ENCODE measurements around the gene IL21.

DNA sequence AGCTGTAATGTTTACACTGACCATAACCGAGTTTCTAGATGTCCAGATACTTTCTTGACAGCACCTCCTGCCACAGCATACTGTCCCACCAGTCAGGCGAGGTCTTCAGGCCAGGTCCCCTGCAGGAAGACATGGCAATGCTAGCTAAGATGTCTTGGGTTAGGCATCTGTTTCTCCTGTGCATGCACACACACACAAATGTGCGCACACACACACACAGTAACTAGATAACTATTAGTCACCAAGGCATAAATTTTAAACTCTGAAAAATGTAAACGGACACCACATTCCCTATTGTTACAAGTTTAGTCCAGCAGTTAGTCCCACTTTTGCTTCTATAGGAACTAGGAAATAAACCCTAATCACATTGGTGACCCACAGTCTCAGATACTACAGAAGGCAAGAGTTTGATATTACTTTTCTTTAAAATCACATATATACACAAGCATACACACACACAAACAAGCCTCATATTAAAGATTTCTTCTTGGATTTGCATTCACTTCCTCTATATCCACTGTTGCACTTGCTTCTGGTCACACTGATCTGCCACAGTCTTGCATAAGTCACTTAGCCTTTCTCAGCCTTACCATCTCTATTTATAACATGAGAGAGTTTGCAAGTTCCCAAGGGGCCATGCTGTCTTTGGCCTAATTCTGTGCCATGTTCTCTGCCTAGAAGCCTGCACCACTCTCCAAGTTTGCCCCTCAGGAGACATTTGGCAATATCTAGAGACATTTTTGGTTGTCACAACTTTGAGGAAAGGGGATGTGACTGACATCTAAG, 32.2 kb downstream of the IL21 start:
- TF ChIP-seq POLR2A (IDR thresholded peaks at IDR 0.05; ENCODE audit: insufficient read depth in 1 of 2, low read depth in 2 of 2, low read length in 2 of 2), result no peak
- TF ChIP-seq, protein P1, sequence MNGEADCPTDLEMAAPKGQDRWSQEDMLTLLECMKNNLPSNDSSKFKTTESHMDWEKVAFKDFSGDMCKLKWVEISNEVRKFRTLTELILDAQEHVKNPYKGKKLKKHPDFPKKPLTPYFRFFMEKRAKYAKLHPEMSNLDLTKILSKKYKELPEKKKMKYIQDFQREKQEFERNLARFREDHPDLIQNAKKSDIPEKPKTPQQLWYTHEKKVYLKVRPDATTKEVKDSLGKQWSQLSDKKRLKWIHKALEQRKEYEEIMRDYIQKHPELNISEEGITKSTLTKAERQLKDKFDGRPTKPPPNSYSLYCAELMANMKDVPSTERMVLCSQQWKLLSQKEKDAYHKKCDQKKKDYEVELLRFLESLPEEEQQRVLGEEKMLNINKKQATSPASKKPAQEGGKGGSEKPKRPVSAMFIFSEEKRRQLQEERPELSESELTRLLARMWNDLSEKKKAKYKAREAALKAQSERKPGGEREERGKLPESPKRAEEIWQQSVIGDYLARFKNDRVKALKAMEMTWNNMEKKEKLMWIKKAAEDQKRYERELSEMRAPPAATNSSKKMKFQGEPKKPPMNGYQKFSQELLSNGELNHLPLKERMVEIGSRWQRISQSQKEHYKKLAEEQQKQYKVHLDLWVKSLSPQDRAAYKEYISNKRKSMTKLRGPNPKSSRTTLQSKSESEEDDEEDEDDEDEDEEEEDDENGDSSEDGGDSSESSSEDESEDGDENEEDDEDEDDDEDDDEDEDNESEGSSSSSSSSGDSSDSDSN (CRISPR knock-in tag; IDR thresholded peaks at IDR 0.05), result no peak
- no peak for TF ChIP-seq SNRNP70 (IDR thresholded peaks at IDR 0.05; ENCODE audit: low read depth, low read length)
- TF ChIP-seq, protein P2, sequence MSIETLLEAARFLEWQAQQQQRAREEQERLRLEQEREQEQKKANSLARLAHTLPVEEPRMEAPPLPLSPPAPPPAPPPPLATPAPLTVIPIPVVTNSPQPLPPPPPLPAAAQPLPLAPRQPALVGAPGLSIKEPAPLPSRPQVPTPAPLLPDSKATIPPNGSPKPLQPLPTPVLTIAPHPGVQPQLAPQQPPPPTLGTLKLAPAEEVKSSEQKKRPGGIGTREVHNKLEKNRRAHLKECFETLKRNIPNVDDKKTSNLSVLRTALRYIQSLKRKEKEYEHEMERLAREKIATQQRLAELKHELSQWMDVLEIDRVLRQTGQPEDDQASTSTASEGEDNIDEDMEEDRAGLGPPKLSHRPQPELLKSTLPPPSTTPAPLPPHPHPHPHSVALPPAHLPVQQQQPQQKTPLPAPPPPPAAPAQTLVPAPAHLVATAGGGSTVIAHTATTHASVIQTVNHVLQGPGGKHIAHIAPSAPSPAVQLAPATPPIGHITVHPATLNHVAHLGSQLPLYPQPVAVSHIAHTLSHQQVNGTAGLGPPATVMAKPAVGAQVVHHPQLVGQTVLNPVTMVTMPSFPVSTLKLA (IDR thresholded peaks at IDR 0.05), result no peak
- no peak for TF ChIP-seq RAD51 (IDR thresholded peaks at IDR 0.05; ENCODE audit: borderline replicate concordance)
- TF ChIP-seq ZBTB8A (CRISPR knock-in tag; IDR thresholded peaks at IDR 0.05; ENCODE audit: borderline replicate concordance, low read depth), result no peak
- no peak for TF ChIP-seq ARHGAP35 (CRISPR knock-in tag; IDR thresholded peaks at IDR 0.05; ENCODE audit: borderline replicate concordance)
